HG03135 (cell line): Measurements from ENCODE around the gene AFF3.
"Not testable (repeated sequence)": the region's sequence is repeated elsewhere in the genome, so short reads cannot be mapped to it uniquely, and the experiment has no call there.

Experiments
- ATAC-seq: cut with Tn5 transposase; IDR thresholded peaks from one replicate; pipeline ENCODE4 v1.9.1; 2021; ENCODE audit warnings: mild to moderate bottlenecking, moderate library complexity; ENCODE audit not compliant: unreplicated experiment

AFF3 gene

DNA sequence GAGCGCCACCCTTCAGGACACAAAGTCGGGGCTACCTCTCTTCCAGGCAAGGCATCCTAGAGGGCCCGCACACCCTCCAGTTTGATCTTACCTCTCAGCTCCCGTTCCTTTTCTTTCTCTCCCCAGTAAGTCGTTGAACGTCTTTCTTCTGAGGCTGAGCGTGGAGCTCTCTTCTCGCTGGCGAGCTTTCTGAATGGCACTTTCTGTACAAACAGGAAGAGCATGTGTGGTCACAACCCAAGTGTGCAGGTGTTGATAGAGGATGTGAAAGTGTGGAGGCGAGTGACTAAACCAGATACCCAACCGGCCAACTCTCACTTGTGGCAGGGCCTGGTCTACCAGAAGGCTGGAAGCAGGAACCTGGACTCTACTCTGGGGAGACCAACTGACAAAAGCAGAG lies at the start of gene AFF3:
Gene AFF3 (minus strand): TSS at position 198 of the 400 bp plus-strand sequence. CDS start 38,136 bp downstream, outside the sequence.
- peak; percentile 97 for ATAC-seq

GRCh38 chr2:100189387-100189786 lies 47.0 kb upstream of the AFF3 start:
- no peak for ATAC-seq

GRCh38 chr2:100188326-100188725 lies 45.9 kb upstream of the AFF3 start:
- ATAC-seq: no peak

DNA sequence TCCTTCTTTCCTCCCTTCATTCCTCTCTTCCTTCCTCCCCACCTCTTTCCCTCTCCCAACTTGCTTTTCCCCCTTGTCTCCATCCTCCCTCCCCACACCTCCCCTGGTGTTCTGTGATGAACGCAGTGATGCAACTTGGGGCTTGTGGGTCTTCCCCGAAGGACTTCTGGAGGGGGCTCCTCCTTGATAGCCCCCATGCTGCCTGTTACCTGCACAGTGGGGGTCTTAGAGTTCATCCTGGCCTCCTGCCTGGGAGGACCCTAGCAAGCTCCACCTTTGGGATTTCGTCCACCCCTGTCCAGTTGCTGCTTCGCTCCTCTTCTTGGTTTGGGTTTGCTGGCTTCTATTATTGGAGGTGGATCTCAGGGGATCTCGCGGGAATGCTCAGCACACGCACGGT lies 43.7 kb upstream of the AFF3 start:
- ATAC-seq: no peak

- ATAC-seq: no peak
Observed at GRCh38 chr2:100185516-100185915, 43.1 kb upstream of the AFF3 start.

DNA sequence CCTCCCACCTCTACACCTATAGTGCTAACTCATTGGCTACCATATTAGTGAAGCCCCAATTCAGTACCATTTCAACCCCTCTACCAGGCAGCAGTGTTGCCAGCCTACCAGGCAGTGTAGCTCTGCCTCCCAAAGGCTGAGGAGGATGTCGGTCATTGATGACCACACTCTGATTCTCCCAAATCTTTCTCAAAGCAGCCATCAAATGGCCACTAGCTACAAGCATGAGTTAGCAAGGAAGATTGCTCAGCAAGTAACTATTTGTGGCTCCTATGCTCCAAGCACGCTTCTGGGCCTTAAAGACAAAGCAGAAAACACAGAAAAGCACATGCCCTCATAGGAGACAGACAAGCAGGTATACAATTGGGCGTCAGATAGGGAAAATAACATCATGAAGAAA lies 42.7 kb upstream of the AFF3 start:
- ATAC-seq: no peak

GRCh38 chr2:100184055-100184737 lies 41.8 kb upstream of the AFF3 start:
- ATAC-seq: no peak

- no peak for ATAC-seq
Observed at GRCh38 chr2:100182494-100183361, 40.3 kb upstream of the AFF3 start.

DNA sequence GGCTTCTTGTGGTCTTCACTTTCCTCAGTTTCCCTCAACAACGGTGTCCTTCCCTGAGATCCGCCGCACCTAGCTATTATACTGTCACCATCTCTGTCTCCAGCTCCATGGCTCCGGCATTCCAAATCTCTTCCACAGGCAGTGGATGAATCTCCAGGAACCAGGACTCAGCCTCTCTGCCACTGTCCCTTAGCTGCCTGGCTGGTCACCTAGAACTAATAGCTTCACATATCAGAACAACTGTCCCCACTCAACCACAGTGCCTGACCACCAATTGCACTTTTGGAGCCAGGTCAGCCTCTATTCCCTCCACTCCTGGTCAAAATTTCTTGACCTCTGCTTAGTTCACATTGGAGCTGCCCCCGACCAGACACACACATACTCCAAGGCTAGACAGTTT lies 38.1 kb upstream of the AFF3 start:
- ATAC-seq: no peak

- ATAC-seq: no peak
Observed at GRCh38 chr2:100179806-100180205, 37.4 kb upstream of the AFF3 start.

DNA sequence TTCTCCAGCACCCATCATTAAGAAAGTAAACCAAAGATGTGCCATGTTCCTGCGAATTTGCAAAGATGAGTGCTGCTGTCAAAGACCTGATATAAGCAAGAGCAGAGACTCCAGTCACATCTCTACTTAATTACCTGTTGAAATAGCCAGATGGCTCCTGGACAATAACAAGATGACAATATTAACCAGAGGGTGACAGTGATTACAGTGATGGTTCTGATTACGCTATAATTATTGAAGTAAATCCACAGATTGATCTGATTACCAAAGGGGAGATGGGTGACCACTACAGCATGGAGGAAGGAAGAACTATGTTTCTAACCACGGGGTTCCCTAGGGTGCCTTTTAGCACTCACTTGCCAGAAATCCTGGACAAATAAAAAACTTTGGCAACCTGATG lies 36.5 kb upstream of the AFF3 start:
- ATAC-seq: no peak

- no peak for ATAC-seq
Observed at GRCh38 chr2:100178085-100178788, 35.8 kb upstream of the AFF3 start.

GRCh38 chr2:100176925-100177324 lies 34.5 kb upstream of the AFF3 start:
- ATAC-seq: no peak

DNA sequence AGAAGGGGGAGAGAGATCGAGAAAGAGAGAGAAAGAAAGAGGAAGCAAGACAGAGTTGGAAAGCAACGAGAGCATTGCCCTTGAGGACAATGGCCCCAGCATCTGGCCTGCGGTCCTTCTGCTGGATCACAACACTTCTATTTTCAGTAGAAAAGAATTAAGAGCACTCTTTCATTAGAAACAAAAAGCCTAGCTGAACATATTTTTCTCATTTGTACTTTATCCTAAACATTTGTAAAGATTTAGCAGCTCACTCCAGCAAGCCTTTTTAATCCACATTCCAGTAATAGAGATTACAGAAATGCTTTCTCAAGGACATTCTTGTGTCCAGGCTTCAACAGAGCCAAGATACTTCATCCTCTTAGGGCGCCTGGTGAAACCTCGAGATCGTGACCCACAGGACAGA lies 31.6 kb upstream of the AFF3 start:
- ATAC-seq: no peak

- no peak for ATAC-seq
Observed at GRCh38 chr2:100166701-100167100, 24.3 kb upstream of the AFF3 start.

DNA sequence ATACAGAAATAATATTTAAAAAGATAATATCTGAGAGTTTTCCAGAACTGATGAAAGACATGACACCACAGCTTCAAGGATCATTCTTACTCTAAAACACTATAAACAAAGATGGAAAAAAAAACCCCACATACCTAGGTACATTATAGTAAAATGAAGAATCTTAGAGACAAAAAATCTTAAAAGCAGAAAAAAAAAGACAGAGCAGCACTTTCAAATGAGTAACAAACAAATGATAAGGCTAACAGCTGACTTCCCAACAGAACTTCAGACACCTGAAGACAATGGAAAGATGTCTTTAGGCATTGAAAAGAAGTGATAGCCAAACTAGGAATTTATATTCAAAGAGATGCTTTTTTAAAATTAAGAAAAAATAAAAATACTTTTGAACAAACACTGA lies 21.2 kb upstream of the AFF3 start:
- ATAC-seq: no peak

DNA sequence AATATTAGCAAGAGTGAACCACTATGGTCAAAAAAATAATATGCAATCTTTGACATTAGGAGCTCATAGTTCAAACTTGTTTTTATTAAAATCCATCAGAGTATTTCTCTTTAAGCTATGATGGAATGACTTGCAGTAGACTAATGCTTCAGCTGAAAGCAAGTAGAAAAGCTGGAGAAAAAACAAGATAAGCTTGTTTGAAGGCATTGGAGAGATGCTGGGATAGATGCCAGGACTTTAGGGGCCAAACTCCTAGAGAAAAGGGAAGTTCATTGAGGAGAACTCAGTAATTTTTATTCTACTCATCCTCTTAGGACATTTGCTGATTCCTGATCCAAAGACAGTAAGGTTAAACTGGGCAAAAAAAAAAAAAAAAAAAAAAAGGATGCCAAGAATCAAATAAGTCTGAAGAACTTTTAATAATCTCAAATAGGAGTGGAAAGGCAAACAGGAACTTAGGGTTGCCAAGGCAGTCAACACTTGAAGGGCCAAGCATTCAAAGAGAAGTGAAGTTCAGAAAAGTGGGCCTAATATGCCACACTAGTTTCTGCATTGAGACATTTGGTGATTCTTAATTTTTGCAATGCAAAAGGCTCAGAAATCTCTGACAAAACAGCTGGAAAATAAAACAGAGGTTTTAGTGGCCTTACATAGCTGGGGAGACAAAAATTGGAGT lies 19.7 kb upstream of the AFF3 start:
- no peak for ATAC-seq

- no peak for ATAC-seq
Observed at GRCh38 chr2:100160396-100160795, 18.0 kb upstream of the AFF3 start.

- ATAC-seq: not testable (repeated sequence)
Observed at GRCh38 chr2:100151832-100152231, 9.4 kb upstream of the AFF3 start.

GRCh38 chr2:100151310-100151709 lies 8.9 kb upstream of the AFF3 start:
- no peak for ATAC-seq

GRCh38 chr2:100148883-100149282 lies 6.5 kb upstream of the AFF3 start:
- no peak for ATAC-seq
